ENCODE results near the gene ST7.

The ST7 gene

GRCh38 chr7:117069379-117069778 lies 116.1 kb downstream of the ST7 start:
- no peak for DNase-seq

- DNase-seq = no peak
Observed at GRCh38 chr7:117071551-117071950, 118.2 kb downstream of the ST7 start.

GRCh38 chr7:117072620-117073118 lies 119.4 kb downstream of the ST7 start:
- DNase-seq = no peak

GRCh38 chr7:117074378-117074777 lies 121.1 kb downstream of the ST7 start:
- DNase-seq = no peak

GRCh38 chr7:117075934-117076333 lies 122.6 kb downstream of the ST7 start:
- DNase-seq = no peak

GRCh38 chr7:117076426-117076943 lies 123.2 kb downstream of the ST7 start:
- DNase-seq = no peak

GRCh38 chr7:117077658-117078057 lies 124.4 kb downstream of the ST7 start:
- no peak for DNase-seq

- DNase-seq = no peak
Observed at GRCh38 chr7:117082647-117083046, 129.3 kb downstream of the ST7 start.

GRCh38 chr7:117083648-117084047 lies 130.3 kb downstream of the ST7 start:
- DNase-seq = no peak

- no peak for DNase-seq
Observed at GRCh38 chr7:117084286-117084685, 131.0 kb downstream of the ST7 start.

- no peak for DNase-seq
Observed at GRCh38 chr7:117085275-117085674, 132.0 kb downstream of the ST7 start.

GRCh38 chr7:117085769-117086463 lies 132.6 kb downstream of the ST7 start:
- DNase-seq = no peak

GRCh38 chr7:117086788-117087187 lies 133.5 kb downstream of the ST7 start:
- peak; percentile 75 for DNase-seq

- DNase-seq = peak; percentile 48
Observed at GRCh38 chr7:117087639-117088396, 134.5 kb downstream of the ST7 start.

GRCh38 chr7:117088623-117089194 lies 135.4 kb downstream of the ST7 start:
- DNase-seq = no peak

- peak; percentile 64 for DNase-seq
Observed at GRCh38 chr7:117090791-117091190, 137.5 kb downstream of the ST7 start.

- DNase-seq = peak; percentile 50
Observed at GRCh38 chr7:117091721-117092120, 138.4 kb downstream of the ST7 start.

- no peak for DNase-seq
Observed at GRCh38 chr7:117092785-117093184, 139.5 kb downstream of the ST7 start.

- no peak for DNase-seq
Observed at GRCh38 chr7:117094457-117094856, 141.2 kb downstream of the ST7 start.

GRCh38 chr7:117095055-117095454 lies 141.8 kb downstream of the ST7 start:
- DNase-seq = no peak

- DNase-seq = no peak
Observed at GRCh38 chr7:117096330-117096729, 143.0 kb downstream of the ST7 start.

- no peak for DNase-seq
Observed at GRCh38 chr7:117096942-117097341, 143.6 kb downstream of the ST7 start.

- no peak for DNase-seq
Observed at GRCh38 chr7:117097860-117098259, 144.6 kb downstream of the ST7 start.

GRCh38 chr7:117098457-117098856 lies 145.2 kb downstream of the ST7 start:
- no peak for DNase-seq
